C4-2B (cell line): ENCODE results near the gene RIMS4.

ENCODE experiments used
- H3K27ac ChIP-seq: fragments of 450-650 bp; 2 replicates; pipeline ENCODE4 v1.5.1; 2017
- ZFX ChIP-seq: fragments of 450-650 bp; IDR thresholded peaks from 2 replicates; pipeline ENCODE4 v1.6.1; 2017
- TF ChIP-seq, protein P1 (sequence below): fragments of 450-650 bp; conservative IDR thresholded peaks from 2 replicates; pipeline ENCODE4 v1.5.1; 2017; ENCODE audit warnings: mild to moderate bottlenecking

The RIMS4 gene

DNA sequence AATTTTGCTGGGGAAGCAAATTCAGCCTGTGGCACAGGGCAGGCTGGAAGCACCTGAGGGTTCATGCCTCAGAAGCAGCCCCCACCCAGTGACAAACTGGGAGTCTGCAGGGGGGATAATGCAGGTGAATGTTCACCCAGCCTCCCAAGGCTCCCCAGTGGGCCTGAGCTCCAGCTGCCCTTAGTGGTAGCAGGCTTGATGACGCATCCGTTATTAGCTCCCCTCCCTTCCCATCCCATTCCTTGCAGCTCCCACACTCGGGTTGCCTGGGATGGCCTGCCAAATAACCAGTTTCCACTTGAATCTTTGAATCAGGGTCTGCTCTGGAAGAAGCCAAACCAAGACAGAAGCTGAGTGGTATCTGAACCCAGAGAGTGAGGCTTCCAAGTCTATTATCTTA is 48.9 kb downstream of the RIMS4 start:
- H3K27ac ChIP-seq, result no peak overlapping the region
- no peak for TF ChIP-seq ZFX
- TF ChIP-seq, protein P1, sequence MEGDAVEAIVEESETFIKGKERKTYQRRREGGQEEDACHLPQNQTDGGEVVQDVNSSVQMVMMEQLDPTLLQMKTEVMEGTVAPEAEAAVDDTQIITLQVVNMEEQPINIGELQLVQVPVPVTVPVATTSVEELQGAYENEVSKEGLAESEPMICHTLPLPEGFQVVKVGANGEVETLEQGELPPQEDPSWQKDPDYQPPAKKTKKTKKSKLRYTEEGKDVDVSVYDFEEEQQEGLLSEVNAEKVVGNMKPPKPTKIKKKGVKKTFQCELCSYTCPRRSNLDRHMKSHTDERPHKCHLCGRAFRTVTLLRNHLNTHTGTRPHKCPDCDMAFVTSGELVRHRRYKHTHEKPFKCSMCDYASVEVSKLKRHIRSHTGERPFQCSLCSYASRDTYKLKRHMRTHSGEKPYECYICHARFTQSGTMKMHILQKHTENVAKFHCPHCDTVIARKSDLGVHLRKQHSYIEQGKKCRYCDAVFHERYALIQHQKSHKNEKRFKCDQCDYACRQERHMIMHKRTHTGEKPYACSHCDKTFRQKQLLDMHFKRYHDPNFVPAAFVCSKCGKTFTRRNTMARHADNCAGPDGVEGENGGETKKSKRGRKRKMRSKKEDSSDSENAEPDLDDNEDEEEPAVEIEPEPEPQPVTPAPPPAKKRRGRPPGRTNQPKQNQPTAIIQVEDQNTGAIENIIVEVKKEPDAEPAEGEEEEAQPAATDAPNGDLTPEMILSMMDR, result no peak

DNA sequence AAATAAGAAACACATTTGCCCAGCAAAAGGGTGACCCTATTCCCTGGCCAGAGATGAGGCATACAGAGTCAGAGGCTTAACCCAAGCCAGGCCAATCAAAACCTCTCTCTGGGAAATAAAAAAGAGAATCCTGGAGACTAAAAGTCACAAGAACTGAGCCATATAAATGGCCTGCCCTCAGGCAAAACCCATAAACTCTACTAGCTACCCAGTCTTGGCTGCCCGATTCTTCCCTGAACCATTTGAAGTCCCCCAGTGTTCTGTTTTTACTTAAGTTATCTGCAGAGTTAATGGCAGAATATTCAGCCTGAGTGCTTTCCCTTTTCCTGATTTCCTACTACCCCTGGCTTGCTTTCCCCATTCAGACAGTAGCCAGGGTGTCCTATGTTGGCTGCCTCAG is 50.8 kb downstream of the RIMS4 start:
- TF ChIP-seq, protein P1, result no peak
- no peak for TF ChIP-seq ZFX
- no peak overlapping the region for H3K27ac ChIP-seq

DNA sequence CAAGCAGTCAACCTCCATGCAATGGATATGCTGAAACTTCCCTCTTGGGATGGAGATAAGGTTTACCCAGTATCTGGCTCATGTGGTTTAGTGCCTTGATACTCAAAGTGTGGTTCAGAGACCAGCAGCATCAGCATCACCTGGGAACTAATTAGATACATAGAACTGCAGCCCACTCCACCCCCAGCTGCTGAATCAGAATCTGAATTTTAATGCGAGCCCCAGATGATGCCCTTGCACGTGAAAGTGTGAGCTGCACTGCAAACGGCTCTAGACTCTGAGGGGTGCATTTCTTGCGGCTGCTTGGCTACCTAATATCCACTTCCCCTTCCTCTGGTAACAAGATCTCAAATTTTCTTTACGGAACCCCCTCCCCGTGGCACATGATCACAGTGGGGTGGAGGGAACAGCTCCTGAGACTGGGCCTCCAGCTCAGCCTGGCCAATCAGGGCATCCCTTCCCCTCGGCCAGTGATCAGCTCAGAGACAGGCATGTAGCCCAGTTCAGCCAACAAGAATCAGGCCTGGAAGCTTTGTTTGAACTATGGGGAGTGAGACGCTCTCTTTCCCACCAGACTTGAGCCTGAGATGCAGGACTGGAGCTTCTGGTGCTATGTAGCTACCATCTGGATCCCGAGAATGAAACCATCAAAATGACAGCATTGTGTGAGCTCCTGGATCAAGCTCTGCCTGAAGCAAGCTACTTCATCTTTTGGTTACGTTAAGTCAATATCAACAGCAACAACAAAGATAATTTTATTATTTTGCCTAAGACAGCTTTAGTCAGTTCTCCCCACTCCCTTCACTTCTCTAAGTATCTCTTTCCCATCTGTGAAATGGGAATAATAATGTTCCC is 51.9 kb downstream of the RIMS4 start:
- no peak for TF ChIP-seq ZFX
- TF ChIP-seq, protein P1, result no peak

DNA sequence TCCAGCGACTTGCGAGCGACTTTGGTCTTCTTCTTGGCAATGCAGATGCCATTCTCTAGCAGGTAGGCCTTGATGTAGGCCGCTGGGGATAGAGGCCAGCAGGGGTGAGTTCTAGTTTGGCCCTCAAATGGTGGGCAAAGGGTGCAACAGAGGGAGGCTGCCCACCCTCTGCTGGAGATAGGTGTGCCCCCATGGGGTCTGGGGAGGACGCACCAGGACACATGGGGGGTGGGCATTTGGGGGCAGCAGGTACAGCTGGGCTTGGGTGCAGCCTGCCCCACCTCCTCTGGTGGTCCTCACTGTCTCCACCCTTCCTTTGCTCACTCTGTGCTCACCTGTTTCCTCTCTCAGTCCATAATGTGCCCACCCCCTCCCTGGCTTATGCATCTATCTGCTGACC is 53.4 kb downstream of the RIMS4 start:
- TF ChIP-seq ZFX, result no peak
- TF ChIP-seq, protein P1, result no peak
- H3K27ac ChIP-seq, result no peak overlapping the region

More for the DNA sequence above, 51.9 kb downstream of the RIMS4 start:
- no peak overlapping the region for H3K27ac ChIP-seq

DNA sequence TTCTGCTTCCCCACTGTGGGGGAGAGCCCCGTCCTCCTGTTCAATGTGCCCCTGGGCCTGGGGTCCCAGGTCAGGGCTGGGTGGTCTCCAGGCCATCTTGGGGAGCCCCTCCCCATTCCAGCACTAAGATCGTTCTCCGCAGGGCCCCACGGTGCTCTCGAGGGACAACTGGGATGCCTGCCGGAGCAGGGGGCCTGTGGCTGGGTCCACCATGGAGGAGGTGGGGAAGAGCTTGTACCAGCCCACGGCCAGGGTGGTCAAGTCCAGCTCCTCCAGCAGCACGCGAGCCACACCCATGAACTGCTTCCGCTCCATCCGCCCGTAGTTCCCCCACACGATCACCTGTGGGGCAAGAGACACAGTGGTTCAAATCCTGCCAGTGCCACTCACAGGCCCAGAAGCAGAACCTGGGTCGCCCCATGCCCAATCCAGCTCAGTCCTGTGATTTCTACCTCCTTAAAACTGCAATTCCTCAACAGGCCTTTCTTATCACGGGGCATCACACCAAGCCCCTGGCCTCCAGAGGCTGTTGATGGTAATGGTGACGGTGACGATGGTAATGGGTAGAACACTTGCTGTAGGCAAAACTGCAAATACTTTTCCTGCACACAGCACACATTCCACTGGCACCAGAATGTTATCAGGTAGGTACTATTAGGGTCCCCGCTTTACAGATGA is 54.2 kb downstream of the RIMS4 start:
- no peak for TF ChIP-seq ZFX
- TF ChIP-seq, protein P1, result no peak
- no peak overlapping the region for H3K27ac ChIP-seq

DNA sequence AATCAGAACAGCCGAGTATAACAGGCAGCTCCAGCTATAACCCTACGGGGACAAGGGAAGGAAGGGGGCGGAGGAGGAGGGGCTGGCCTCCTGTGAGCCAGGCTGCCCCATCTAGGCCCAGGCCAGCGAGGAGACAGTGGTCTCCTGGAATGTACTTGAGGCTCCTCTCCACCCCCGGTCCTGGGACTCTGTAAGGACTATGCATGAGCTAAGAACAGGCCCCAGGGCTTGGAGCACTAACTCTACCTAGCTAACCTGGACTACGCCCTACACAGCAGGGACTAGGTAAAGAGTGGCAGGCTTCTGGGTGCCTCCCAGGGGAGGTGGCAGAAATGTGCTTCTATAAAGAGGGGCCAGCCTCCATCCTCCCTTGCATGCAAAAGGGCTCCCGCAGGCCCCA is 55.8 kb downstream of the RIMS4 start:
- TF ChIP-seq ZFX, result no peak
- TF ChIP-seq, protein P1, result no peak
- no peak overlapping the region for H3K27ac ChIP-seq
